Cerebellar nuclear complex (tissue), 1 donor: Measurements from ENCODE around the gene TGFBI.

Experiments
- DNase-seq, 2 experiments: peaks; one replicate each; lab custom pipeline; 2025; lab: John Stamatoyannopoulos, UW

Gene TGFBI

DNA sequence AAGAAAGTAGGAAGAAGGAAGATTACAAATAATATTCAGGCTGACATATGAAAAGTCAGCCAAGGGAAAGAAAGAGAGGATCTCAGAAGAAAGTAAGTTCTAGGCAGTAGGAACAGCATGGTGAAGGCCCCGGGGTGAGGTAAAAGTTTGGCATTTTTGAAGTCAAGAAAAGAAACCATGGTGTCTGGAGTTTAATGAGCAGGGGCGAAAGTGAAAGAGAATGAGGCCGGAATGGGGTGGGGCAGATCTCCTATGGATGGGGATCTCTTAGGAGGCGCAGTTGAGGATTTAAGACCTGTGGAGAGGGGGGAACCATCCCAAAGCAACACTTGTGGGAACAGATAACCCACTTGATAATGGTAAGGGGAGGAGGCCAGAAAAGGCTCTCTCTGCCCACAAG, 61.5 kb downstream of the TGFBI start:
- no peak for DNase-seq

DNA sequence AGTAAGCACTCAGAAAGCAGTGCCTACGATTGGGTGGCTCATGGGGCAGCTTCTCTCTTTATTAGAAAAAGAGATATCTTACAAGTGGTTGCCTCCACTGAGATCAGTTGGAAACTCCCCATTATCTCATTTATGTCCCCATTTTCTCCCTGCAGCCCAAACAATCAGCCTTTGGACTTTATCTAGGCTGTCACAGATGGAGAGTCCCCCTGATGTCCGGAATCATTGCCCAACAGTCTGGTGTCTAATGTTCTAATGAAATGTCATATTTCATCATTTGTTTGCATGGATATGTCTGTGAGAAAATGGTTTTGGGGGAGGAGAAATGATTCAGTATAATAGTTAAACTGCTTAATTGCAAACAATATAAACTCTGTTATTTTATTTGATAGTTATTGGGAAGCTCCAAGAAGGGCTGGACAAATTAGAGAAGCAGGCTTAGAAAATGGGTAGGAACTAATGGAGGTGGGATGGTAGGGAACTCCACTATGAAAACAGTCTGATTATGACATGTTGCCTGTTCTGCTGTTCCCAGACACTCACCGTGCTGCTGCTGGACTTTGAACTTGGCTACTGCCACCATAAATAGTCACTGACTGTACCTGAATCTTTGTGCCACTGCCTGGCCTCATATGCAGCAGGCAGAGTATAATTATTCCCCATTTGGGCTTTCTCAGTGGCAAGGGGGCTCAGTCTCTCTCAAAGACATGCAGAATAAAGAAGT, 65.6 kb downstream of the TGFBI start:
- no peak for DNase-seq

DNA sequence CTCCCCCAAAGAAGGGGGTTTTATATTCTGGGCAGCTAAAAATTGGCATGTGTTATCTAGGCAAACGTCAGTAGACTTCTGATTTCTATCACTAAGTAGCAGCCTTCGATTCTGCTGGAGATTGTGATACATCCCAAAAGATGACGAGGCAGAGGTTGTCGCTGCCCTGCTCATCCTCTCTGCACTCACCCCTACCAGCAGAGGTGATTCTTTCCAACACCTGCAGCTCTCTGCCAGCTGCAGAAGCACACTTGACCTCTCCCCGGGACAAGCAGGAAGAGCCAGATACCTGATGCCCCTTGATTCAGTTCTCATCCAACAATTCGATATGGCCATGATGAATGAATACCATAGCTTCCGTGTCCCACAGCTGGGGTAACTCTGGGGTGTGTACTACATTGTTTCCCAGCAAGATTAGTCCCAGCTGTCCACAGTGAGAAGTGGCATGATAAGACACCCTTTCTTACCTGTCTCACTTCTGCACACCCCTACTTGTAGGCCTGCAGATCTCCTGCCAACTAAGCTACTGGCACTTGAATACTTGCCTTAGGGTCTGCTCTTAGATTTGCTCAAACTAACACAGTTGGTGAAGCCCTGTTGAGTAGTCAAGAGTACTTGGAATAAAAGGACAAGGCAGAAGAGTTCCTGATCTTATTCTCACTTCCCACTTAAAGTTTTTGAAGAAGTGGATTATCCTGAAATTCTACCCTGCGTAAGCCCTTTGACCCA, 66.3 kb downstream of the TGFBI start:
- DNase-seq: no peak

DNA sequence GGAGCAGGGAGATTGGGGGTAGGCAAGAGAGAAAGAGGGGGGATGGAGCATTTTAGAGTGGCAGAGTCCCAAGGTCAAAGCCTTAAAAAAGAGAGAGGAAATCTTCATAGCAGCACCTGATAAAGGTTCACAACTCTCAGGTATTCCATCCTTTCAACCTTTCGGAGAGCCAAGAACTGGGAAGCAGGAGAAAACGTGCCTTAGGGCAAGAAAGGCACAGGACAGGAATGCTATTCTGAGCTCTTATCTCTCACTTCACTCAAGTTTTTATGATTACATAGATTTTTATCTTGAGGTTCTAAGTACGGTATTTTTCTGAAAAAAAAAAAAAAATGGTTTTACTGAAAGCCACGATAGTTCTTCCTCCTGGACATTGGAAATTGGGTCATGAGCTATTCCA, 69.4 kb downstream of the TGFBI start:
- DNase-seq: no peak

DNA sequence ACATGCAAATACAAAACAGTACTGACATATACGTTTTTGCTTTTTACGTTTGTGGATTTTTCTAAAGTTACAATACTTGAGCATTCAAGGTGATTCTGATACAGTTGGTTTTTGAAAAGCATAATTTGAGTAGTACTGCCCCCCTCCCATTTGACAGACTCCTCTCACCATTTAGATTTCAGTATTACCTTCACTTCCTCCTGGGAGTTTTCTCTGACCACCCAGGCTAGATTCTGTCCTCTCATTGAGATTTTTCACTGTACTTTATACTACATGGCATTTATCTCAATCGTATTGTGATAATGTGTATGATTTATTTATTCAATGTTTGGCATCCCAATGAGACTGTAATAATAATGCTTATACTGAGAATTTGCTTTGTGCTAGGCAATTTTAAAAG, 71.1 kb downstream of the TGFBI start:
- DNase-seq: no peak

DNA sequence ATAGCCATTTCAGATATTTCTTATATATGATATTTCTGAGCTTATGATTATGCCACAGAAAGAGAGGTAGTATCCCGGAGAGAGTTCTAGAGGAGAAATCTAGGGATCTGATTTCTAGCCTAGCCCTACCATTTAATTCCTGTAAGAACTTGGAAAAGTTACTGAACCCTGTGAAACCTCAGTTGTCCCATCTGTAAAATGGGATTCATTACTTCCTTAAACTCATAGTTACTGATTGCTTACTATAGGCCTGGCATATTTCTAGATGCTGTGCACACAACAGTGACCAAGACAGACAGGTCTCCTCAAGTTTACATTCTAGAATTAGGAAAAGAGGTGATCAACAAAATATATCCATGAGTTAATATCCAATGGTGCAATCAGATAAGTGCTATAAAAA, 73.1 kb downstream of the TGFBI start:
- DNase-seq: no peak

DNA sequence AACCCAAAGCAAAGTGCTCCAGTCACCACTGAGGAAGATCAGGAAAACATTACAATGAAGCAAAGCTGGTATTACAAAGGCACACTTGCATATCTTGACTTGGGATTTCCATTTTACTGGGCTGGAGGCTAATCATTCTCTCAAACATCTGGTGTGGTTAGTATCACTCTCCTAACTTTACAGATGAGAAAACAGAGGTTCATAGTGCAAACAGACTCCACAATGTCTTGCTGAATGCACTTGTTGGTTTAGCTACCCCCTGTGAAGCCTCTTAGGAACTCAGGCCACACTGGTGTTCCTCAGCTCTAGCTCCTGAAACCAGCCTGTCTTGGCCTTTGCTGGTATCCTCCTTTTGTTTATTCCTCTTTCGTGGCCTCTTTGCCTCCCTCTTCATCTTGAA, 74.3 kb downstream of the TGFBI start:
- DNase-seq: no peak

DNA sequence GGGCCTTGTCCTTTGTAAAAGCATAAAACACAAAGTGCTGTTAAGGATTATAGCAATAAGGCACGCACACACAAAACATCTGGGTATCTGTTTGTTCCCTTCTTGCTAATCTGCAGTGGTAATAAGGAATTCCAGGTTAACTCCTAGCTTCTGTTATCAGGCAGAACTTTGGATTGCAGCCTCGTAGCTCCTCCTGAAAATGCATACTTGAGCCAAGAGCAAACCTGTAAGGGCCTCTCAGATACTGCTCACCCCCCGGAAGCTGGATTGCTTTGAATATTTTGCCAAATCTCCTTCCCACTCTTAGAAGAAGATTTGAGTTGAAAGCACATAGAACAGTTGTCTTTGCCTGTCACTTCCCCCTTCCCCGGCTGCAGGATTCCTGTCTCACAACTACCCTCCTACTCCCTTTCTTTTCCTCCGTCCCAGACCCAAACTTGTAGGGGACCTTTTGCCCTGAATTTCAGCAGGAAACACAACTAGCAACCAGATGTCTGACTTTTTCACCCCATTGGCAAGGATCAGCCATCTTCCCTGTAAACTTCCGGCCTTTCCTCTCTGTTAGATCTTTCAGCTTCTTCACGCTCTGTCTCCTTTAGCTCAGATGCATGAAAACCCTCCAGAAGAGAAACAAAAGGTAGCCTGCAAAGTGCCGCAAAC, 75.6 kb downstream of the TGFBI start:
- DNase-seq: no peak

DNA sequence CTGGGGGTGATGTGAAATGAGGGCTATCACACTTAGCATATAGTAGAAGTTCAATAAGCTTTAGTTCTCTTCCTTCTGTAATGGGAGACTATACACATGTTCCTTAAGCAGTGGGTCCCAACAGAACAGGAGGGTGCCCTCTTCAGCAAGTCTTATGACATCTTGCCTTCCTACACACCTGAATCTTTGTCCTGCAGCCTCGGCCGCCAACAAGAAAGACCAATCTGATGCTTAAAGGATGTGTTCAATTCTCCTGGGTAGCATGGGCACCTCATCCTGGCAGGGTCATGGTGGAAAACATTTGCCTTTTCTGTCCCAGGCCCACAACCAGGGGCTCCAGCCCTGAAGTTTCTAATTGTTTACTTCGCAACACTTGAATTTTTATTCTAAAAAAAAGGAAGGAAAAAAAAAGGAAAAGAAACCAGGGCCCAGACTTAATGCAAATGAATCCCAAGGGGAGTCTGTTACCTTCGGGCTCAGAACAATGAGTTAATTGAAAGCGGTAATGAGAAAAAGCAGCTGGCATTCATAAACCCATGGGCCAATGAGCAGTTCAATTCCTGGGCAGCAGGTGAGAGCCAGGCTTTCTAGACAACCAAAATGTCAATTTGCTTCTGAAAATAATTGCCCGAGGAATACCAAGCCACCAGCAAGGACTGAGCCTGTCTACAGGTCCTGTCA, 77.7 kb downstream of the TGFBI start:
- DNase-seq: no peak

DNA sequence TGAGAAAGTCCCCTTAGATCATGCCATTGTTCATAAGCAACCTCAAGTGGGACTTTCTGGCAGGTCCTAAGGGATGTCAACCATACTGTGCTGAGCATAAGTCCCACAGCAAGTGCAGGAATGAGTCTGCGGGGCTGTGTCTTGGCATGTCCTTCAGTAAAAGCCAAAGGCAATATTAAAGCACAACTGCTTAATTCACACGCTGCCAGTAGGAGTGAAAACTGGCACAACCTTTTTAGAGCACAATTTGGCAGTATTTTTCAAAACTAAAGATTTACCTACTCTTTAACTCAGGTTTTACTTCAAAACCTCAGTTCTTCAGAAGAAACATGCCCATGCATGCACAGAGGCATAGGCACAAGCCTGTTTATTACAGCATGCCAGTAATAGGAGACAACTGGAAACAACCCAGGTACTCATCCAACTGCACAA, 79.4 kb downstream of the TGFBI start:
- no peak for DNase-seq

DNA sequence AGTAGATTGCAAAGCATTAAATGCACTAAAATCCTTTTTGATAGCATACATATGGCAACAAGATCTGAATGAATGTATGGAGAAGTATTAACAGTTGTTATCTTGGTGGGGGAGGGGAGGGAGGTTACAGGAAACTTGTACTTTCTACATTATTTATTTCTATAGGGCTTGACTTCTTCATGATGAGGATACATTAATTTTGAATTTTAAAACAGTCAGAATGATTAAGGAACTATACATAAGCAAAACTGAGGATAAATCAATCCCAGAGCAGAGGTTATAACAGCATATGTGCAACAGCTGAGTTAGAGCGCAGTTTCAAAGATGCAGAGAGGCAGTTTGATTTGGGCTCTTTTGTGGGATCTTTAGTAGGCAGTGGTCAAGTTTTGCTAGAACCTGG, 80.0 kb downstream of the TGFBI start:
- no peak for DNase-seq

DNA sequence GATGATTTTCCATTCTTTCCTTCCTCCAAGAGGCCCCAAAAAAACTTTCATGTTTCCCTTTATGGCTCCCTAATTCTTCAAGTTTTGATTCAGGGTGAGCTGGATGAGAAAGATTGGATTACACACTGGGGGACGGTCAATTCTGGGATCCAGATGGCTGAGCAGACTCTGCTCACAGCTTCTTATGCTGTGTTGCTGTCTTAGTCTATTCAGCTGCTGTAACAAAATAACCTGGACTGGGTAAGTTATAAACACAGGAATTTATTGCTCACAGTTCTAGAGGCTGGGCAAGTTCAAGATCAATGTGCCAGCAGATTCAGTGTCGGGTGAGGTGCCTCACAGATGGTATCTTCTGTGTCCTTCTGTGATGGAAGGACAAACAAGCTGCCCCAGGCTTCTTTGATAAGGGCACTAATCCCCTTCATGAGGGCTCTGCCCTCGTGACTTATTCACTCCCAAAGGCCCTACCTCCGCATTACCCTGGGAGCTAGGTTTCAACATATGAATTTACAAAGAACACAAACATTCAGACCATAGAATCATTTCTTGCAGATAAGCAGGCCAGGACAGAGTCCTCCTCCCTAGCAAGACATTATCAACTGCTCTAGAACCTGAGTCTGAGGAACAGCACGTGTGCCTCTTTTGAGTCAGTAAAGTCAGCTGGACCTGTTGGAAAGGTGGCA, 80.8 kb downstream of the TGFBI start:
- no peak for DNase-seq
